ENCODE data around the gene EPN1.

EPN1 gene

DNA sequence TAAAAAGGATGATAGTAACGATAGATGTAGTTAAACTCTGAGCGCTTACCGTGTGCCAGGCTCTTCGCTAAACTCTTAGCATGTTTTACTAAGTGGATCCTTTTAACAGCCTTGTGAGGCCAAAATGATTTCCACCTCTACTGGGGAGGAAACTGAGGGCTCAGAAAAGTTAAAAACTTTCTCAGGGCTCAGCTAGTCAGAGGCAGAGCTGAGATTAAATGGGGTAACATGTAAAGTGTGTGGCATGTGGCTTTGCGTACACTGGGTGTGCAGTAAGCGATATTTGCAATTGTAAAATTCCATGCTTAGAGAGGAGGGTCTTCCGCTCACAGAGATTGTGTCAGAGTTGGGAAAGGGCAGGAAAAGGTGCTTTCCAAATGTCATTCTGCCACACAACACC lies 18.5 kb upstream of the EPN1 start:
- in situ Hi-C loops (cut with HindIII; ENCODE audit: low pct_ligation_motif_present, low sequenced_read_pairs): no loop called here
- TF ChIP-seq, protein P1, sequence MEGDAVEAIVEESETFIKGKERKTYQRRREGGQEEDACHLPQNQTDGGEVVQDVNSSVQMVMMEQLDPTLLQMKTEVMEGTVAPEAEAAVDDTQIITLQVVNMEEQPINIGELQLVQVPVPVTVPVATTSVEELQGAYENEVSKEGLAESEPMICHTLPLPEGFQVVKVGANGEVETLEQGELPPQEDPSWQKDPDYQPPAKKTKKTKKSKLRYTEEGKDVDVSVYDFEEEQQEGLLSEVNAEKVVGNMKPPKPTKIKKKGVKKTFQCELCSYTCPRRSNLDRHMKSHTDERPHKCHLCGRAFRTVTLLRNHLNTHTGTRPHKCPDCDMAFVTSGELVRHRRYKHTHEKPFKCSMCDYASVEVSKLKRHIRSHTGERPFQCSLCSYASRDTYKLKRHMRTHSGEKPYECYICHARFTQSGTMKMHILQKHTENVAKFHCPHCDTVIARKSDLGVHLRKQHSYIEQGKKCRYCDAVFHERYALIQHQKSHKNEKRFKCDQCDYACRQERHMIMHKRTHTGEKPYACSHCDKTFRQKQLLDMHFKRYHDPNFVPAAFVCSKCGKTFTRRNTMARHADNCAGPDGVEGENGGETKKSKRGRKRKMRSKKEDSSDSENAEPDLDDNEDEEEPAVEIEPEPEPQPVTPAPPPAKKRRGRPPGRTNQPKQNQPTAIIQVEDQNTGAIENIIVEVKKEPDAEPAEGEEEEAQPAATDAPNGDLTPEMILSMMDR (IDR thresholded peaks at IDR 0.05; ENCODE audit: low read depth, low read length, missing control alignments): no peak
- Histone ChIP-seq H3K36me3 (replicated peaks) (peaks cover 20% of the 10 kb centered on the region), H3K27me3 (replicated peaks) (no peaks in the 10 kb centered on the region), H3K27ac (no peak overlapping the region), H3K4me3 (ENCODE audit: low read depth, low read length) (peak overlapping the region; percentile 90)
- DNase-seq: no peak

DNA sequence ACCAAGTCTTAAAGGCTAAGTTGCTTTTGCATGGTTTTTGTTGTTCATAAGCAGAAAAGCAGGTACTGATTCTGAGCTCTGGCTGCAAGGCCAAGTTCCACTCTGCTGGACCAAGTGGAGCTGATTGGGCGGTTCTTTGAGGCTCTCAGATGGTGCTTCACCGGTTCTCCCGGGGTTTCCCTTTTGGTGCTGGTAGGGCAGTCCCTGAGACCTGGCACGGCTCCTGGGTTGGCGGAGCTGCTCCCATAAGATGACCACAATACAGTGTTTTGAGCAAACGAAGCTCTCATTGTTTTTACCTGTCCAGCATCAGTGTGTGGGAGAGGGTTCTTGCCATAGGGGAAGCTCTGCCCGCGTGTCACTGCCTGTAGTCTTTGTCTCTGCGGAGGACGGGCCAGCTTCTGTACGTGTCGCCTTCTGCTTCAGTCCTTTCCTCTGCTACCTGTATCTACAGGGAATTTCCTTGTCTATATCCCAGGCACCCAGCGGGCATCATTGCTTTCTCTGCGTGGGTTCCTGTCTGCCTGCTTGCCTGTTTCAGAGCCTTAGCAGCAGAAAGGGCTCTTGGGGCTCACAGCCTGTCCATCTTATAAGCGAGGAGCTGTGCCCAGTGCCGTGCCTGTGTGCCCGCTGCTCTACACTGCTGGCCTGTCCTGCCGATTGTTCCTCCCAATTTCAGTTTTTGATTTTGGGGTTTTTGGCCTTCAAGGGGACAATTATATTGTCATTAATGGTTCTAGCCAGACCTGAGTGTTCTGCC lies 17.9 kb upstream of the EPN1 start:
- no peaks in the 10 kb centered on the region for H3K27me3 ChIP-seq (replicated peaks)
- TF ChIP-seq, protein P1 (IDR thresholded peaks at IDR 0.05; ENCODE audit: low read depth, low read length, missing control alignments): no peak
- peaks cover 26% of the 10 kb centered on the region for H3K36me3 ChIP-seq (replicated peaks)
- peak overlapping the region; percentile 90 for H3K4me3 ChIP-seq (ENCODE audit: low read depth, low read length)
- in situ Hi-C loops (cut with HindIII; ENCODE audit: low pct_ligation_motif_present, low sequenced_read_pairs): no loop called here
- DNase-seq: no peak
- no peak overlapping the region for H3K27ac ChIP-seq

DNA sequence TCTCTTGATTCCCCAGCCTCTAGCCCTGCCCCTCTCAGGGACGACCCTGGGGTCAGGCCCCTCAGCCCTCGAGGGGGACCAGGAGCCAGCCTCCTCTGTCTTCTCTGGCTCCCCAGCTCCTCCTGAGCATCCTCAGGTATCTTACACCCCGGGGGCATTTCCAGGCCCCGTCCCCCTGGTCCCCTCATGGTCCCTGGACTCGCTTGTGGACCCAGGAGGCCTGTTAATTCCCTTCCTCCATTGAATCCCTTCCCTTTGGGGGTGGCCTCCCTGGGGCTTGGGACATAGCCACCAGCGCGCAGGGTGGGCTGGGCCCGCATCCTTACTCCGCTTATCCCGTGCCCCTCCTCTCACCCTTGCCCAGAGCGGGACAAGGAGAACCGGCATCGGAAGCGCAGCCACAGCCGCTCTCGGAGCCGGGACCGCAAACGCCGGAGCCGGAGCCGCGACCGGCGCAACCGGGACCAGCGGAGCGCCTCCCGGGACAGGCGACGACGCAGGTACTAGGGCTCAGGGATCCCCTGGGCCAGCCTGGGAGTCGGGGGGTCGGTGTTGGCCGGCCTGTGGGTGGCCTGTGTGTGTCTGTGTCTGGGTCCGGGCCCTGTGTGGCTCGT lies 16.1 kb upstream of the EPN1 start:
- H3K27ac ChIP-seq: no peak overlapping the region
- TF ChIP-seq, protein P1 (IDR thresholded peaks at IDR 0.05; ENCODE audit: low read depth, low read length, missing control alignments): no peak
- in situ Hi-C loops (cut with HindIII; ENCODE audit: low pct_ligation_motif_present, low sequenced_read_pairs): no loop called here
- no peak for DNase-seq
- H3K27me3 ChIP-seq (replicated peaks): no peaks in the 10 kb centered on the region
- H3K36me3 ChIP-seq (replicated peaks): peaks cover 42% of the 10 kb centered on the region
- H3K4me3 ChIP-seq (ENCODE audit: low read depth, low read length): no peak overlapping the region

DNA sequence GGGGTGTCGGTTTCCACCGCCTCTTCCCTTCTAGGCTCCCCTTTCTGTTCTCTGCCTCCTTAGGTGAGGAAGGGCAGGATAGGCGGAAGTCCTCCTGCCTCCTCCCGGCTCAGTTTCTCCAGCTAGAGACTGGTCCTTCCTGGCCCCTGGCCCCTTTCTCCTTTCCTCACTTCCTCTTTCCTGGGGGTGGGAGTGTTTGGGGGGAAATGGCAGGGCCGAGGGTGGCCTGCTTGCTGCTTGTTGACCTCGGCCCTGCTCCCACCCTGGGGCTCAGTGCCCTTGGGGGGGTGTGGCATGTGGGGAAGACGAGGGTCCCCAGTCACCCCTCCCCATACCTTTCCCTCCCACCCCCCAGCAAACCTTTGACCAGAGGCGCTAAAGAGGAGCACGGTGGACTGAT lies 15.2 kb upstream of the EPN1 start:
- DNase-seq: no peak
- Histone ChIP-seq H3K27me3 (replicated peaks) (no peaks in the 10 kb centered on the region), H3K36me3 (replicated peaks) (peaks cover 51% of the 10 kb centered on the region), H3K27ac (no peak overlapping the region), H3K4me3 (ENCODE audit: low read depth, low read length) (no peak overlapping the region)
- TF ChIP-seq, protein P1 (IDR thresholded peaks at IDR 0.05; ENCODE audit: low read depth, low read length, missing control alignments): no peak
- in situ Hi-C loops (cut with HindIII; ENCODE audit: low pct_ligation_motif_present, low sequenced_read_pairs): no loop called here

DNA sequence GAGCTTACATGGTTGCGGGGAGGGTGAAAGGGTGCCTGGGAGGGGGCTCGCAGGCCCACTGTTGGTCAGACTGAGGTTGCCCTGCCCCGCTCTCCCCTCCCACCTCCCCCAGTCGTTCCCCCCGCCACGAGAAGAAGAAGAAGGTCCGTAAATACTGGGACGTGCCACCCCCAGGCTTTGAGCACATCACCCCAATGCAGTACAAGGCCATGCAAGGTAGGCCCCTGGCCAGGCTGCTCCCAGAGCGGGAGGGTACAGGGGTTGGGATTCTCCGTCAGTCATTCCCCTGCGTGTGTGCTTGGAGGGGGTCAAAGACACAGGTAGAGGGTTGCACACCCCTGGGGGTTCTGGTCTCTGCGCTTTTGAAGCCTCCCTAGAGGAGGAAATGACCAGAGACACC lies 14.6 kb upstream of the EPN1 start:
- DNase-seq: no peak
- Histone ChIP-seq H3K4me3 (ENCODE audit: low read depth, low read length) (no peak overlapping the region), H3K27me3 (replicated peaks) (no peaks in the 10 kb centered on the region), H3K27ac (no peak overlapping the region), H3K36me3 (replicated peaks) (peaks cover 53% of the 10 kb centered on the region)
- in situ Hi-C loops (cut with HindIII; ENCODE audit: low pct_ligation_motif_present, low sequenced_read_pairs): no loop called here
- TF ChIP-seq, protein P1 (IDR thresholded peaks at IDR 0.05; ENCODE audit: low read depth, low read length, missing control alignments): no peak
